ENCODE data around the gene BNC1. TPM values are rescaled to one million over a fixed set of nuclear protein-coding genes. Genes with fewer than 3 reads are reported as not detected.

Gene BNC1
- total RNA-seq, 2 donors from 2014 or later, result not detected

DNA sequence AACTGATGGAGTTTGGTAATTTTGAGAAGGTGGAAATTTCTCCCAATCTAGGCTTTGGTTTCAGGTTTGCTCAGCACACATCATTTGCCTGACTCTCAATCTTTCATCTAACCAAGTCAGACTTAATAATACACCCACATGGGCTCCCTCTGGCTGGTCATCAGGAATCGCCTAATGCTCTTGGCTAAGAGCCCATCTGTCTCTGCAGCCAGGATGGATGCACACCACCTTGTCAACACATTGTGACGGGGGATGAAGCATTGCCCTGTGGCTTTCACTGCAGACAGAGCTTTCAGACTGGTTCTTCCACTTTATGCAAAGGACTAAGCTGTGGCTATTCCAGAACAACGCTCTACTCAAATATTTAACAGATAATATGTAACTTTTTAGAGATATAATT lies 73.8 kb downstream of the BNC1 start:
- no peak for ATAC-seq
- Mint-ChIP-seq H3K27ac (no peak overlapping the region), H3K36me3 (peaks cover 10 to 11% of the 10 kb centered on the region in 2 donors), H3K9me3 (peaks cover 0 to 11% of the 10 kb centered on the region in 2 donors)
- no peak for DNase-seq (ENCODE audit: low spot score in 2 of 2)

DNA sequence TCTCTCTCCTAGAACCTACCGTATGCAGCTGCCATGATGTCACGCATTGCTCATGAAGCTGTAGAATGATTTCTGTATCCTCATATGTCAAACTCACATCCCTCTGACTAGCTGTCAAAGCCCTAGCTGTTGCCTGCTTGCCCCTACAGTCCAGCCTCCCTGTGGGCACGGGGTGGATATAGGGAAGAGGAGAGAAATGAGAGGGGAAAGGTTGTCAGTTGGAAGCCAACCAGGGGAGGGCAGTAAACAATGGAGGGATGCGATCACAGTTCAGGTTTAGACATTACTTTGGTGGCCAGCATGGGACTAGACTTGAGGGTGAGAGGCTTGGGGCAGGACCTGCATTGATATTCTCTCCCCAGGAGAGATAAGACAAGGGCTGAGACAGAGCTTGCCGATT lies 75.1 kb downstream of the BNC1 start:
- Mint-ChIP-seq H3K9me3 (peaks cover 0 to 5% of the 10 kb centered on the region in 2 donors), H3K27ac (no peak overlapping the region), H3K36me3 (peaks cover 4 to 7% of the 10 kb centered on the region in 2 donors)
- no peak for DNase-seq (ENCODE audit: low spot score in 2 of 2)
- no peak for ATAC-seq

DNA sequence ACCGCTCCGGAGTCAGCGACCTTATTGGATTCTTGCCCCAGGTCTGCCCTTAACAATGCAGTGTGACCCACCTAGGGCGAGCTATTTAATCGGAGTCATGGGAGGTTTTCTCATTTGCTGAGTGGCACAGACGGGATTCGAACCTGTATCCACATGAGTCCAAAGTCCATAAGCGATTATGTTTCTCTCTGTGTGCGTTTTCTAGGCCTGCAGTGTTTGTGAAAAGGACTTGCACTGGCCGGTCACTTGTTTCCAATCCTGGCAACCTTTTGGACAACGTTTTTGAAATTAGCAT lies 76.2 kb downstream of the BNC1 start:
- Mint-ChIP-seq H3K36me3 (peaks cover 4 to 7% of the 10 kb centered on the region in 2 donors), H3K27ac (no peak overlapping the region)

DNA sequence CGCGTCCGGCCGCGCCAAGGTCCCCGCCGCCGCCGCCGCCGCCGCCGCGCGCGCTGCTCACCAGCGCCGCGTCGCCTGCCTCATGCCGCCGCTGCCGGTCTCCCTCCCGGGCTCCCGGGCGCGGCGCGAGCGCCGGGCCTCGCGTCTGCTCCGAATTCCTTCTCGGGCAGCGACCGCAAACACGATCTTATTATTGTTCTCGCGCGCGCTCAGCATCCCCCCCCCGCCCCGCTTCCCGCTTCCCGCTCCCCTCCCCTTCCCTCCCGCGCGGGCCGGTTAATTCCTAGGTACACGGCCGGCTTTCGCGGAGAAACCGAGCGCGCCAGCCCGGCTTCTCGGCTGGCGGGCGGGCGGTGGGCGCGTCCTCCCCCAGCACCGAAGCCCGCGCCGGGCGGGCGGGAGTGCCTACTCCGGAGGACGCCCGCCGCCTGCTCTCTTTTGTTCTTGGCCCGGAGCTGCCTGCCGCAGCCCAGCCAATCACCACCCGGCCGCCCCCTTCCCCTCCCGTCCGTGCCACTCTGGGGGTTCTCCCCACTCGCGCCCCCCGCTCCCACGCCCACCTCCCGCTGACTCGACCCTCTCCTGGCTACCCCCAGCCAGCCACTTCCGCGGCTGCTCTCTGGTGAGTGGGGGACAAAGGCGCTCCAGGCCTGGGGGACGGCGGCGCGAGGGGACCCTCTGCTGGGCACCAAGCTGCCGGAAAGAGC lies 76.7 kb downstream of the BNC1 start, which contains the start of gene HDGFL3:
Gene HDGFL3, minus strand, starts transcription at position 164 of the 707 bp plus-strand sequence. CDS start 409 bp downstream, outside the sequence.
- H3K9me3 Mint-ChIP-seq, result peaks cover 0 to 5% of the 10 kb centered on the region in 2 donors
- ATAC-seq (peak; percentile 59 to 64), DNase-seq (ENCODE audit: low spot score in 2 of 2) (peak; percentile 33 to 57)
- H3K36me3 Mint-ChIP-seq, result peaks cover 4 to 7% of the 10 kb centered on the region in 2 donors
- peak within 1 kb of the TSS in 1 of 2 donors; percentile 75 for H3K27ac Mint-ChIP-seq

More for the DNA sequence above, 76.2 kb downstream of the BNC1 start:
- ATAC-seq (no peak), DNase-seq (ENCODE audit: low spot score in 2 of 2) (no peak)
- H3K9me3 Mint-ChIP-seq, result peaks cover 0 to 5% of the 10 kb centered on the region in 2 donors

DNA sequence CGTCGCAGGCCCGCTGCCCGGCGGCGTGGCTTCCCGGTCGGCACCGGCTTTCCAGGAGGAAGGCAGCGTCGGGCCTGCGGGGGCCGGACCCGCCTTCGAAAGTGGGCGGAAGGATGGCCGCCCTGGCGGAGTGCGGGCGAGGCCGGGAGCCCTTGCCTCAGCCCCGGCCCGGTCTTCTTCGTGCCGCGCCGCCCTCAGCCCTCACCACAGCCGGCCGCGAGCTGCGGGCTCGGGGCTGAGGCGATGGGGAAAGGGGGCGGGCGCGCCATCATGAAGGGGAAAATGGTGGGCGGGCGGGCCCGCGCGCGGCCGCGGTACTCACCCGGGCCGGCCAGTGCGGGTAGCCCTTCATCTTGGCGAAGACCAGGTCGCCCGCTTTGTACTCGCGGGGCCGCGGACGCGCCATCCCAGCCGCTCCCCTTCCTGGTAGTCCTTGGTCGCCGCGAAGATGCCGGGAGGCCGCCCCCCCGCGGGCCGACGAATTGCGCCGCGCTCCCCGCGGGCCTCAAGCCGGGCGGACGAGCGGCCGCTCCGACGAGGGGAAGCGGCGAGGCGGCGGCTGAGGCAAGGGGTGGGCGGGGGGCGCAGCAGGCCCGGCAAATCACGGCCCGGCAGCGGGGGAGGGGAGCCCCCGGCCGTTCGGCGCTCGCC lies 77.3 kb downstream of the BNC1 start:
- DNase-seq (ENCODE audit: low spot score in 2 of 2), result peak; percentile 24 to 58
- Mint-ChIP-seq H3K9me3 (no peaks in the 10 kb centered on the region), H3K36me3 (peaks cover 4 to 7% of the 10 kb centered on the region in 2 donors), H3K27ac (peak overlapping the region in 1 of 2 donors; percentile 75)
- ATAC-seq, result peak; percentile 40 to 65

DNA sequence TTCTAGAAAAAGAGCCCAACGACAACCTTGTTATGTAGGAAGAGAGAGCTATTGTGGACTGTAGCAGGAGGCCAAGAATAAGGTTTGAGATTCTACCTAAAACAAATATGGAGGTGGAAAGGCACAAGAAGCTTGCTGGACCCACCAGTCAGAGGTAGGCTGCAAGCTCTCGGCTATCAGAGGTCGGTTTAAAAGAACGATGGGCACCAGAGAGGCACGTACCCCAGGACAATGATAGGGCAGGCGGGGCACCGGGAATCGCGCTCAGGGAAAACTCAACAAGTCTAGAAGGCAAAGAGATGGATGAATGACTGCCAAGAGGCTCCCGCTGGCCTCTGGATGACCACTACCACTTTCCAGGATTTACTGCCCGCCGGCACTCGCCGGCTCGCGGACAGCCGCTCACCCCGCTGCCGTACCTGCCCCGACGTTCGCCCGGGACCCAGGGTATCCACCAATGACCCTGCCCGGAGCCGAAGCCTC lies 77.9 kb downstream of the BNC1 start:
- H3K36me3 Mint-ChIP-seq, result peaks cover 4 to 7% of the 10 kb centered on the region in 2 donors
- H3K27ac Mint-ChIP-seq, result peak overlapping the region; percentile 66 to 75
- H3K9me3 Mint-ChIP-seq, result no peaks in the 10 kb centered on the region
- DNase-seq (ENCODE audit: low spot score in 2 of 2) (no peak), ATAC-seq (peak in 1 of 2 donors; percentile 5)

Other genes with a start within 250 kb of the BNC1 start
- gene BTBD1, start 217.4 kb downstream of the BNC1 start, total RNA-seq, result 10 to 100 TPM; 47.7 to 64.7 TPM
- 1 to 10 TPM in 1 of 2 donors, under 1 TPM in 1; 0.84 to 2.6 TPM for gene TM6SF1, start 177.0 kb downstream of the BNC1 start, total RNA-seq
- 10 to 100 TPM; 10.9 to 26.3 TPM for gene HDGFL3, start 76.8 kb downstream of the BNC1 start, total RNA-seq
- not detected for gene SH3GL3, start 162.7 kb upstream of the BNC1 start, total RNA-seq